Measurements from ENCODE around the gene CPVL.

Gene CPVL

GRCh38 chr7:28958980-28959347, 187.4 kb downstream of the CPVL start:
- peak; percentile 37 for DNase-seq

DNA sequence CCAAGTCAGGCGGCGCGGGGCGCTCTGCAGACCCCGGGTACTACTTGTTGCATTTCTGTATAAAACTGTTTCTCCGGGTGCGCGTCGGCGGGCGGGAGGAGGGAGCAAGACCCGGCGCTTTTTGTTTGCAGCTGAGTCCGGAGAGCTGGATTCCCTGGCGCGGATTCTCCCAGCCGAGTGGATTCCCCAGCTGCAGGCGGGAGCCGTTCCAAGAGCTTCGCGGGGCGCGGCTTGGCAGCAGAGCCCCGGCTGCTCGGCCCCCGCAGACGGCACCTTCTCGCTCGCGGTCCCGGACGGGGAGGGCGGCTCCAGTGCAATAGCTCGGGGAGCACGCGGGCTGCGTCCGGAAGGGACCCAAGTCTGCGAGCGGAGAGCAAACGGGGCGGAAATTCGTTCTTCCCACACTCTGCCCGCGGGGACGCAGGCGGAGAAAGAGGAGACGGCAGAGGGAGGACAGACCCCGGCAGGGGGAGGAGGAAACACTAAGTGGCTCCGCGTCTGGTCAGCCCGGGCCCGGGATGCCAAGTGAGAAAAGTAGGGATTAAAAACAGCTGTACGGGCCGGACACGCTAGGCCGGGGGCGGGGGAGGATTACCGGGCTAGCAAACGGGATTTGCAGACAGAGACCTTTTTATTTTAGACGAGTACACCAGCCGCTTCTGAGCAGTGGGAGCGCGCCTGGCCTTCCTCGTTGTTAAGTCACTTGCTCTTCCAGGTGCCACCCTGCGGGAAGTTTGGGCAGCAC, 187.9 kb downstream of the CPVL start, which contains the start of gene TRIL:
TSS of gene TRIL (minus strand) at position 96 of the 745 bp plus-strand sequence. CDS start 284 bp downstream, outside the sequence.
- DNase-seq, result peak; percentile 31

- DNase-seq, result no peak
Observed at GRCh38 chr7:28957751-28958234, 188.5 kb downstream of the CPVL start.

DNA sequence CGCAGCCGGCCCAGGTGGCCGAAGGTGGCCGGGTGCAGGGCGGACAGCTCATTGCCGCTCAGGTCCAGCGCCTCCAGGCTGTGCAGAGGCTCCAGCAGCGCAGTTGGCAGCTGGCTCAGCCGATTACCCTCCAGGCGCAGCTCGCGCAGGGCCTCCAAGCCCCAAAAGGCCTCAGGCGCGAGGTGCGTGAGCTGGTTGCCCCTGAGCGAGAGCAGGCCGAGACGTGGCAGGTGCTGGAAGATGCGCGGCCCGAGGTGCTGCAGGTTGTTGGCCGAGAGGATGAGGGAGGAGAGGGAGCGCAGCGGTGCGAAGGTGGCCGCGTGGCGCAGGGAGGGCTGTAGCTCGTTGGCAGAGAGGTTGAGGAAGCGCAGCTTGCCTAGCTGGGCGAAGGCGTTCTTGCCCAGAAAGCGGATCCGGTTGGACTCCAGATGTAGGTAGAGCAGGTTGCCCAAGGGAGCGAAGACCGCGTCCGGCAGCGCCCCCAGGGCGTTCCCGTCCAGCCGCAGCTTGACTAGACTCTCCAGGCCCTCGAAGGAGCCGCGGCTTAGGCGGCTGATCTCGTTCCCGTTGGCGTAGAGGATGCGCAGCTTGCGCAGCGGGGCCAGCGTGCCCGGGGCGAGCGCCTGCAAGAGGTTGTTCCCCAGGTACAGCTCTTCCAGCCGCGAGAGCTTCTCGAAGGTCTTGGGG, 189.1 kb downstream of the CPVL start:
- DNase-seq, result no peak

GRCh38 chr7:28956608-28957063, 189.7 kb downstream of the CPVL start:
- peak; percentile 40 for DNase-seq

DNA sequence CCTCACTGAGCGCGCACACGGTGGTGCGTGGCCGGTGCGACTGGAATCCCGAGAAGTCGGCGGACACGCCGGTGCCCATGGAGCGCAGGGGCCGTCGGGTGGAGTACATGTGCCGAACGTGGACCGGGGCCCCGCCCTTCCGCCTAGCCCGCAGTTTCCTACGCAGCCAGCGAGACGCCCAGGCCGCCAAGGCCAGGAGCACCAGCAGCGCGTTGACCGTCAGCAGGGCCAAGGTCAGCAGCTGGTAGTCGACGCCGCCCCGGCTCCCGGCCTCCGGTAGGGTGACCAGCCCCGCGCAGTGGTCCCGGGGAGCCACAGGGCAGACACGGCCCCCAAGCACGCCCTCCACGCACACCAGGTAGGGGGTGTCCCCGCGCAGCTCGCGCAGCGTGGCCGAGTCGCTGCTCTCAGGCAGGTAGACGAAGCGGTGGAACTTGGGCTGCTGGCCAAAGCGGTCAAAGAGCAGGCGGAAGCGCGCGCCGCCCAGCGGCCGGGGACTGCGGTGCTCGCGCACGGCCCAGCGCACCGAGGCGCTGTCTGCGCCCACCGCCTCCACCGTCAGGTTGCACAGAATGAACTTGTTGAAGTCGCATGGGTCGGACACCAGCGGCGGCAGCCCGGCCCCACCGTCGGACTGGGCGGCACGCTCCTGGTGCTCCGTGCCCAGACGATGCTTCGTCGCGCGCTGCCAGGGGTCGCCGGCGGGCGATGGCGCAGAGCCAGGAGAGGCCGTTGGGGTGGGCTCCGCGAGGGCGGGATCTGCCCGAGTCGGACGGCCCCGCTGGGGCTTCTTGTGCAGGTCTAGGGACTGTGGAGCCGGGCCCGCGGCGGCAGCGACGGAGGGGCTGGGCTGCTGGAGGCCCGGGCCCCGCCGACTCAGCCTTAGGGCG, 190.4 kb downstream of the CPVL start:
- DNase-seq, result peak; percentile 71

GRCh38 chr7:28955356-28955717, 191.0 kb downstream of the CPVL start:
- DNase-seq, result no peak

DNA sequence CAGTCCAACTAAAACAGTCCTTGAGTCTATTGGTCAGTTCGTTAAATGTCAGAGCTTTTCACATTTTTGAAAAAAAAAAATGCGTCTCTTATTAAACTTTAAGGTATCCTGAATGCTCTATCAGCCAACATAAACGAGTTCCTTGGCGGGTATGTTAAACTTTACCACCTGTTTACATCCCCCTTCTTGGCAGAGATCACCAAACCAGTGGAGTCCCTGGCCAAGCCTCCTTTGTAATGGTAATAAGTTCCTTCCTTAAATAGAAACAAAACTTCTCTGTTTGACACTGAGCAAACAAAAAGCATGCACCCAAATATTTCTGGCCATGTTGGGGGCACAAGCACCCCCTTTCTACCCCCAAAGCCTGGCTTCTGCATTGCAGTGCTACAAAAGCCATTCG, 191.4 kb downstream of the CPVL start:
- no peak for DNase-seq

DNA sequence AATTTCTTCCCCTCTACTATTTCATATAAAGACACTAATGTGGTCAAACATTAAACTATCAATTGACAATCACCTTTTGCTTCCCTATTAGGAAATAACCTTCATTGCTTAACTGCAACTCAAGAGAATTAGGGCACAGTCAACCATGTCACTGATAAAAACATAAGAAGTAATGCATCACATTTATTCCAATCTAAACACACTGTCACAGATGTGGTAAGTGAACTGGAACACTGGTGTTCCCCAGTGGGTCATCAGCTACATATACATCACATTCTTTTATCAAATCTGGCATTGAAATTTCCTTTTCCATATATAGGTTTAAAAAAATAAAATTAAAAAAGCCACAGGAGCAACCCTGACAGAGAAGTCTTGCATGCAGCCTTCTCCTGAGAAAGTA, 191.9 kb downstream of the CPVL start:
- no peak for DNase-seq

- DNase-seq, result no peak
Observed at GRCh38 chr7:28953633-28954032, 192.7 kb downstream of the CPVL start.
